ENCODE results near the gene NRIP1.

DNA sequence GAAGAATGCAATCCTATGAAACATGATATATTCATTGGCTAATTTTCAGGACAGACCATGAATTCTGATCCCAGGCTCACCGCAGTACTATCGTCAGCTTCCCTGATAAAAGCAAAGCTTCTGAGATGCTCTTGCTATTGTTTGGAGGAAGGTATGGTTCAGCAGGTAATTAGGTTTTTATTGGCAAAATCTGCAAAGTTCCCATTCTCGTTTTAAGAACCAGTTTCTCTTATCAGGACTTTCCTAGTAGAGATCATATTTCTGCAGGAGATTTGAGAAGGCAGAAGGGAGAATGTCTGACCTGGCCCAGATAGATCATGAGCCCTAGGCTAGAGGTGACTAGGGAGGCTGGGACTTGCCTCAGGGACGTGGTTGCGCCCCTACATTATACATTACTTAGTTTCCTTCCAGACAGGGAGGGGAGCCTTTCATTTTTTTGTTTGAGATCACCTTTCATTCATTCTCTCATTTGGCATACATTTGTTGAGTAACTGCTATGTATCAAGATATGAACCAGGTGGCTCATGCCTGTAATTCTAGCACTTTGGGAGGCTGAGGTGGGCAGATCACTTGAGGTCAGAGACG is 108.8 kb downstream of the NRIP1 start:
- TF ChIP-seq, protein P1, sequence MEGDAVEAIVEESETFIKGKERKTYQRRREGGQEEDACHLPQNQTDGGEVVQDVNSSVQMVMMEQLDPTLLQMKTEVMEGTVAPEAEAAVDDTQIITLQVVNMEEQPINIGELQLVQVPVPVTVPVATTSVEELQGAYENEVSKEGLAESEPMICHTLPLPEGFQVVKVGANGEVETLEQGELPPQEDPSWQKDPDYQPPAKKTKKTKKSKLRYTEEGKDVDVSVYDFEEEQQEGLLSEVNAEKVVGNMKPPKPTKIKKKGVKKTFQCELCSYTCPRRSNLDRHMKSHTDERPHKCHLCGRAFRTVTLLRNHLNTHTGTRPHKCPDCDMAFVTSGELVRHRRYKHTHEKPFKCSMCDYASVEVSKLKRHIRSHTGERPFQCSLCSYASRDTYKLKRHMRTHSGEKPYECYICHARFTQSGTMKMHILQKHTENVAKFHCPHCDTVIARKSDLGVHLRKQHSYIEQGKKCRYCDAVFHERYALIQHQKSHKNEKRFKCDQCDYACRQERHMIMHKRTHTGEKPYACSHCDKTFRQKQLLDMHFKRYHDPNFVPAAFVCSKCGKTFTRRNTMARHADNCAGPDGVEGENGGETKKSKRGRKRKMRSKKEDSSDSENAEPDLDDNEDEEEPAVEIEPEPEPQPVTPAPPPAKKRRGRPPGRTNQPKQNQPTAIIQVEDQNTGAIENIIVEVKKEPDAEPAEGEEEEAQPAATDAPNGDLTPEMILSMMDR (IDR thresholded peaks at IDR 0.05; ENCODE audit: insufficient read depth, low read length, poor library complexity, severe bottlenecking) = no peak
- TF ChIP-seq EZH2phosphoT487 (conservative IDR thresholded peaks at IDR 0.05; ENCODE audit: low read length) = no peak

Data from SU-DHL-6 (cell line).